ENCODE measurements around the gene CARS1.

Gene CARS1

GRCh38 chr11:3010521-3011275 lies 46.5 kb downstream of the CARS1 start:
- FAIRE-seq (no peak), DNase-seq (ENCODE audit: low spot score) (no peak)

DNA sequence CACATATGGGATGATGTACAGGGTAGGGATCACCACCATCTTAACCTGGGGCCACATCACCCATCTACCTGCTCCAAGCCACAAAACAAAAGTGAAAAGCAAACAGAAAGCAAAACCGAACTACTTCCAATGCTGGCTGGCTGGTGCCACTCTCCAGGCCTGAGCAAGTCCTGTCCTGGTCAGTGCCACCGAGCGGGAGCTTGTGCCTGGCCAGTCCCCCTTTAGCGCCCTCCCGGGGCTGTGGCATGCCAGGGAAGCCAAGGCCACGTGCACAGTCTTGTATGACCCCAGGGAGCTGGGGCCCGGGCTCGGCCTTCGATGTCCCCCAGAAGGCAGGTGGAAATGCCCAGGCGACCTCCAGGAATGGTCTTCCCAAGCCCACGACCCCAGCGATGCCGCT lies 47.2 kb downstream of the CARS1 start:
- no peak for FAIRE-seq
- no peak for DNase-seq (ENCODE audit: low spot score)

- FAIRE-seq, result no peak
- DNase-seq (ENCODE audit: low spot score), result no peak
Observed at GRCh38 chr11:3009481-3009880, 47.7 kb downstream of the CARS1 start.

GRCh38 chr11:3008746-3009336 lies 48.4 kb downstream of the CARS1 start:
- DNase-seq (ENCODE audit: low spot score) (no peak), FAIRE-seq (no peak)

GRCh38 chr11:3007404-3008010 lies 49.7 kb downstream of the CARS1 start:
- FAIRE-seq, result no peak
- DNase-seq (ENCODE audit: low spot score), result no peak

DNA sequence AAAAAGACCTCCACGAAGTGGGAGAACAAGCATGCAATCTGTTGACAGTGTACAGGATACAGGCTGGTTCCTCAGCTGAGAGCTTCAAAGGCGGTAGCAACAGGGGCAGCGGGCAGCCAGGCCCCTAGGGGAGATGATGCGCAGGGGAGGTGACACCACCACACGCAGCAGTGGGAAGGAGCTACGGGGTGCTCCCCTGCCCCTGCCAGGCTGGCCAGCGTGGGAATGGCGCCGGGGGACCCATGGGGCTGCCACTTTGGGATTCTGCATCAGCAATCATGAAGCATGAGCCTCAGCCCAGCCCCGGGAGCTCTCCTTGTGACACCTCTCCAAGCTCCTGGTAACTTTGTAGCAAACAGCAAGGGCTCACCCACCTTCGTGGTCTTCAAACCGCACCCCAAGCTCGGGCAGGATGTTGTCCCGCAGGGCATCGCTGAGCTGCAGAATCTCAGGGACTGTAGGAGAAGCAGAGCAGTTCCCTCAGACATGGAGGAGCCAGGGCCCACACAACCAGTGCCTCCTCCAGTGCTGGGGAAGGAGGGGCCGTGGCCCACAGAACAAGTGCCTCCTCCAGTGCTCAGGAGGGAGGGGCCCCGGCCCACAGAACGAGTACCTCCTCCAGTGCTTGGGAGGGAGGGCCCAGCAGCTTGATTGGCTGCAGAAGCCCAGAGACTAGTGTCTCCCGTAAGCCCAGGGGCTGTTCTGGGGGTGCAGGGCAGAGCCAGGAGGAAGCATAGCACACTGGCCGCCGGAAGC lies 50.5 kb downstream of the CARS1 start:
- DNase-seq (ENCODE audit: low spot score) (no peak), FAIRE-seq (no peak)

GRCh38 chr11:3004481-3004880 lies 52.7 kb downstream of the CARS1 start:
- FAIRE-seq (no peak), DNase-seq (ENCODE audit: low spot score) (no peak)

DNA sequence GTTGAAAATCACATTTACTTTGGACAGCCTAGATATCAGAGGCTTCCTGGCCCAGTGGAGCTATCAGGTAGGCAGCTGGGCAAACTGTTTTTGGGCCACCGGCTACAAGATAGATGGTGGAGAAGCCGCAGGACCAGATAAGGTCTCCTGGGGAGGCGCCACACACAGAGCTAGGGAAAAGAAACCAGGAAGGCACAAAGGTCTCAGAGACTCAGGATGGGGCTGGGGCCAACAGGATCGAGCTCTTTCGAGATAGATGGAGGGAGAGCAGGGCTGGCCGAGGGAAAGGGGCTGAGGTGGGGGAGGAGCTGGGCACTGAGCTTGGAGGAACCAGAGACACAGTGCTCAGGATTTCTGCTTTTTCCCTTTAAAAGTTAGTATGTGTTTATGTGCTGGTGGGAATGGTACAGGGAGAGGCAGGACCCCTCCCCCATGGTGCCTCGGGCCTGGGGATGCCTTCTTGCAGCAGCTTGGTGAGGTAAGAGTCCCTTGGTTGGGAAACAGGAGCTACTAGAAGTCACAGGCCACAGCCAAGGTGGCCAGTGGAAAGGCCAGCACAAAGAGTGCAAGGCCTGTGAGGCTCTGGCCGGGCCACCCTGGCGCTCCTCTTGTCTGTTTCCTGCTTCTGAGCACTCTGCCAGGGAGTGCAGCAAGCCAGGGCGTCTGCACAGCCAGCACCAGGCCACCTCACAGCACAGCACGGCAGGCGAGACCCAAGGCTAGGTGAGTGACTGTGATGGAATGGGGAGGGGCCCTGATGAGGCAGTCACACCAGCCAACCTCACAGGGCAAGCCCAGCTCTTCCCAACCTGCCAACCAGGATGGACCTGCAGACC lies 53.6 kb downstream of the CARS1 start:
- FAIRE-seq (no peak), DNase-seq (ENCODE audit: low spot score) (no peak)

GRCh38 chr11:3002871-3003270 lies 54.4 kb downstream of the CARS1 start:
- DNase-seq (ENCODE audit: low spot score), result no peak

GRCh38 chr11:3002351-3002861 lies 54.8 kb downstream of the CARS1 start:
- DNase-seq (ENCODE audit: low spot score) (no peak), FAIRE-seq (no peak)

More at GRCh38 chr11:3002871-3003270, 54.4 kb downstream of the CARS1 start:
- no peak for FAIRE-seq

GRCh38 chr11:3001496-3001895 lies 55.7 kb downstream of the CARS1 start:
- DNase-seq (ENCODE audit: low spot score), result no peak
- FAIRE-seq, result no peak

DNA sequence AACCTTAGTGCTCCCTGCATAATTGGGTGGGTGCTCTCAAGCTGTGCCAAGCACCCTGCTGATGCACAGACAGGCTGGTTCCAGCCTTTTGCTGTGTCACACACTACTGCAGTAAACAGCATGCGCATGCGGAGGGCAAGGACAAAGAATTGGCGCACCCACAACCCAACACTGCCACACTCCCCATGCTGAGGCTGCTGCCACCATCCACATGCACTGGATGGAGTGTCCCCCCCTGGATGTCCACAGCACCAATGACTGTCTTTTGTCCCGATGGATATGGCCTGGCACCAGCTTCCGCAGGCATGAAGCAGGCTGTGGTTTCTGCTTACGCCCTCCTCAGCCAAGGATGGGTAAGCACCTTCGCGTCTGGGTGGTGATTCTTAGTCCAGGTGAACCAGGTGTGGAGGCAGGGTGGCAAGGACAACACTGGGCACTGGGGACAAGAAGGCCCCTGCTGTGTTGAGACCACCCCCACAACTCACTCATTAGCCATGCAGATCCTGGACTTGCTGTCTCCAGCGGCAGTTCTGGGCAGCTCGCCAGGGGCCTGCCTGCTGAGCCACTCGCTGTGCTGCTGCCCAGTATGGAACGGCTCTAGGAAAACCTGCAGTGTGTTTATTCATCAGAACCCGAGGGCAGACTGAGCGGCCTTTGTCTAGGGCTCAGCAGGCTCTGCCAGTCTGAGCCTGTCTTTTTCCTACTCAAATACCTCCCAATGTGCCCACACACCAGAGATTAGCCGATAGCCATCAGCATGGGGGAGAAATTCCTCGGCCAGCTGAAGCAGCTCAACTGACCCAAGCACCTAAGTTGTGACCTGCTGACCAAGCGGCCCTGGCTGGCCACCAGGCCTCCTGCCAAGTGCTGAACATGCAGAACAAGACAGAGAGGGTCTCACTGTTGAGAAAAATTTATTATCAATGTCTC lies 56.9 kb downstream of the CARS1 start:
- FAIRE-seq (peak; percentile 9), DNase-seq (ENCODE audit: low spot score) (no peak)

DNA sequence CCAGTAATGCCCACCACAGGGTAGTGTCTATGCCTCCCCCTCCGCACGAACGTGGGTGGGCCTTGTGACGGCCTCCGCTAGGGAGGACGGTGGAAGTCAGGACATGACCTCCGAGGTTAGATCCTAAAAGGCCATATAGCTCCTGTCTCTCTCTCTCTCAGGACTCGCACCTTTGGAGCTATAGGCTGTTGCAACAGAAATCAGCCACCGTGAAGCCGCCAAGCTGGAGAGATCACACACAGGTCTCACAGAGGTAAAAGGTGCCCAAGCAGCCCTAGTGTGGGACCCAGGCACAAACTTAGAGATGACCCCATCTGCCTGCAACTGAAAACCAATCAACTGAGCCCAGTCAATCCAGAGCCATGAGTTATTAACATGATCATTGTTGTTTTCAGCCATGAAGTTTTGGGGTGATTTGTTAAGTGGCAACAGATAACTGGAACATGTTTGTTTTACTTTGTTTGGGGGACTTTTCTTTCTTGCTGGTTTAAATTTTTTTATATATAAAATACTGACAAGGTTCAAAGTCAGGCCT lies 57.7 kb downstream of the CARS1 start:
- DNase-seq (ENCODE audit: low spot score) (no peak), FAIRE-seq (no peak)

- FAIRE-seq (no peak), DNase-seq (ENCODE audit: low spot score) (no peak)
Observed at GRCh38 chr11:2998073-2998850, 59.0 kb downstream of the CARS1 start.

DNA sequence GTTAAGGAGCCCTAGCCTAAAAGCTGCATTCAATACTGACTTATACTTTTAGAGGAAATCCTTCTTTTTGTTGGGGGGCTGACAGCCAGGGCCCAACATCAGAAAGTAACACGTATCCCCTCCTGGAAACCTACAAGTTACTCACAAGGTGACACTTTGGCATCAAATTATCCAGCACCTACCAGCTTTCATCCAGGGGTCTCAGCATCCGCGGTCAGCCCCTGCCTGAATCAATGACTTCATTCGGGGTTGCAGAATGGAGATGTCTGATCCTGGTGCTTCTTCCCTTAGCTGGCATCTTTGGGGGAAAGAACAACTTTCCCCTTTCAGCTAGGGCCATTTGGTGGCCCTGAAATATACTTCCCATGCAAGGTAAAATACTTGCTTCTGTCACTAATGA lies 59.8 kb downstream of the CARS1 start:
- DNase-seq (ENCODE audit: low spot score) (no peak), FAIRE-seq (no peak)

GRCh38 chr11:2996976-2997375 lies 60.2 kb downstream of the CARS1 start:
- FAIRE-seq, result no peak
- no peak for DNase-seq (ENCODE audit: low spot score)

- DNase-seq (ENCODE audit: low spot score), result no peak
- no peak for FAIRE-seq
Observed at GRCh38 chr11:2995893-2996554, 61.2 kb downstream of the CARS1 start.

DNA sequence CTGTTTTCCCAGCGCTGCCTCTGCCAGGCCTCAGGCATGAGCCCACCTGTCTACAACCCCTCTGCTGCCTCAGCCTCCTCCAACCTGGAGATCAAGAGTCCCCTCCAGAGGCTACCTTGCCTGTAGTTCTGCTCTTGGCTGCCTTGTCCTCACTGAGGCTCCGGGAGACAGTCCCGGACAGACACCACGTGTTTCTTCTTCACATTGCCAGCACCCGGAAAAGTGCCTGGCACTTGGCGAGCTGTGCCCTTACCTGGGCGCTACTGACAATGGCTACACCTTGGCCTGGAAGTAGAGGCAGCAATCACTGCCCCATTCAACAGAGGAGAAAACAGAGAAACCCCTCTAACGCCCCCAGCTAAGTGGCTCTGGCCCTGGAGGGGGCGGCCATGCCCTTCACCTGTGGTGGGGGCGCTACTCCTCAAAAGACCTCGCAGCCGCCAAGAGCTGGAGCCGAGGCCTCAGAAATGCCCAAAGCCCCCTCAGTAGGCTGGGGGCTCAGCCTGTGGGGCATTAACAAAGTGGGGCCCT lies 62.1 kb downstream of the CARS1 start:
- no peak for FAIRE-seq
- DNase-seq (ENCODE audit: low spot score), result no peak

Data from urothelium cell line (cell line).